Measurements from ENCODE around the gene RPS6KC1. TPM values are rescaled to one million over a fixed set of nuclear protein-coding genes. Genes with fewer than 3 reads are reported as not detected.

Gene RPS6KC1
- total RNA-seq, 2 experiments from 2014 or later = 9.4 to 10.7 TPM

GRCh38 chr1:213119794-213120193, 68.8 kb downstream of the RPS6KC1 start:
- Histone ChIP-seq H3K4me2 (ENCODE audit: low read length) (no peak overlapping the region), H3K9me2 (ENCODE audit: insufficient read depth, low read length) (no peaks in the 10 kb centered on the region), H3K9me3 (ENCODE audit: low read length) (no peaks in the 10 kb centered on the region), H3K79me2 (ENCODE audit: insufficient read depth, low read depth, low read length) (no peaks in the 10 kb centered on the region), H3K36me3 (ENCODE audit: insufficient read depth, low read length) (no peaks in the 10 kb centered on the region), H3K4me1 (ENCODE audit: insufficient read depth, low read length, poor library complexity, severe bottlenecking) (no peaks in the 10 kb centered on the region), H3K27ac (ENCODE audit: low read depth, low read length, poor library complexity, severe bottlenecking) (no peak overlapping the region), H3K4me3 (ENCODE audit: low read depth, low read length, poor library complexity, severe bottlenecking) (no peak overlapping the region), H2AFZ (ENCODE audit: low read length) (no peak overlapping the region), H4K20me1 (ENCODE audit: insufficient read depth, low read length) (peaks cover 5% of the 10 kb centered on the region; the same call in 1 of the 2 replicates)
- intact Hi-C loops (cut with micrococcal nuclease; ENCODE audit: unreplicated experiment) = no loop called here
- BruUV-seq (replicated peaks) = no TSS peak
- TF ChIP-seq EZH2phosphoT487 (IDR thresholded peaks at IDR 0.05; ENCODE audit: borderline replicate concordance, low read depth, low read length) (no peak), CTCF (conservative IDR thresholded peaks at IDR 0.05; ENCODE audit: low read length) (no peak)
- ChIA-PET POLR2A (interaction anchor here (0.6 kb wide), 1 partner anchor 1218 kb away, joined by 3 read pairs; no protein-coding TSS in a partner anchor), CTCF (ENCODE audit: unreplicated experiment) (no interaction called here)
- no peak for DNase-seq (ENCODE audit: low spot score)

DNA sequence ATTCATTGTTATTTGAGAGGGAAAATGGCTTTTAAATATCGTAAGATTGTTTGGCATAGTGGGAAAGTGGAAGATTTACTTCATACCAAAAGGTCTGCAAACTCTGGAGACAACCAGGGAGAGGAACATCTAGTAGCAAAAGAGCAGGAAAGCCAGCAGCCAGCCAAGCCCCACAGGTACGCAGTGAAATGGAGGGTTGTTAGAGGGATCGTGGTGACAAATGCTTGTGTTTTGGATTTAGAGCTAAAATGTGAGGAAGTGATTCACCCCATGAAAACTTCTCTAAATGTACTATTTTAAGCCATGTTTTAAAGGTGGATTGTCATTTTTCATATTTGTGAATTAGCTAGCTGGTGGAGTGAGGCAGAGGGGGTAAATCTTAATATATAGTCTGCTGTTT, 69.3 kb downstream of the RPS6KC1 start:
- H3K36me3 ChIP-seq (ENCODE audit: insufficient read depth, low read length) = no peaks in the 10 kb centered on the region
- no TSS peak for BruUV-seq (replicated peaks)
- no peak overlapping the region for H2AFZ ChIP-seq (ENCODE audit: low read length)
- CTCF ChIA-PET (ENCODE audit: unreplicated experiment) = no interaction called here
- no peaks in the 10 kb centered on the region for H3K9me3 ChIP-seq (ENCODE audit: low read length)
- intact Hi-C loops (cut with micrococcal nuclease; ENCODE audit: unreplicated experiment) = no loop called here
- H3K4me2 ChIP-seq (ENCODE audit: low read length) = no peak overlapping the region
- POLR2A ChIA-PET = no interaction called here
- no peaks in the 10 kb centered on the region for H3K4me1 ChIP-seq (ENCODE audit: insufficient read depth, low read length, poor library complexity, severe bottlenecking)
- H3K4me3 ChIP-seq (ENCODE audit: low read depth, low read length, poor library complexity, severe bottlenecking) = no peak overlapping the region
- no peaks in the 10 kb centered on the region for H3K79me2 ChIP-seq (ENCODE audit: insufficient read depth, low read depth, low read length)
- no peaks in the 10 kb centered on the region for H3K9me2 ChIP-seq (ENCODE audit: insufficient read depth, low read length)
- H4K20me1 ChIP-seq (ENCODE audit: insufficient read depth, low read length) = peaks cover 5% of the 10 kb centered on the region; the same call in 1 of the 2 replicates
- no peak for DNase-seq (ENCODE audit: low spot score)
- TF ChIP-seq EZH2phosphoT487 (IDR thresholded peaks at IDR 0.05; ENCODE audit: borderline replicate concordance, low read depth, low read length) = no peak
- no peak for TF ChIP-seq CTCF (conservative IDR thresholded peaks at IDR 0.05; ENCODE audit: low read length)
- H3K27ac ChIP-seq (ENCODE audit: low read depth, low read length, poor library complexity, severe bottlenecking) = no peak overlapping the region

DNA sequence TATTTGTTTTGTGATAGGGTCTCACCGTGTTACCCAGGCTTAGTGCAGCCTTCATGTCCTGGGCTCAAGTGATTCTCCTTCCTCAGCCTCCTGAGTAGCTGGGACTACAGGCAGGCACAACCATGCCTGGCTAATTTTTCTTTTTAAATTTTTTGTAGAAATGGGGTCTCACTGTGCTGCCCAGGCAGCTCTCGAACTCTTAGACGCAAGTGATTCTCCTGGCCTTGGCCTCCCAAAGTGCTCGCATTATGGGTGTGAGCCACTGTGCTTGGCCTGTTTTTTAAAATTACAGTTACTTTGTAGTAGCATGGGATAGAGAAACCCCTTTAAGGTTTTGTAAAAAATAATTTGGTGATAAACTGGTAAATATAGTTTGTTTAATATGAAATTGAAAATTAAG, 69.9 kb downstream of the RPS6KC1 start:
- Histone ChIP-seq H3K27ac (ENCODE audit: low read depth, low read length, poor library complexity, severe bottlenecking) (no peak overlapping the region), H3K79me2 (ENCODE audit: insufficient read depth, low read depth, low read length) (no peaks in the 10 kb centered on the region), H4K20me1 (ENCODE audit: insufficient read depth, low read length) (peaks cover 5% of the 10 kb centered on the region; the same call in 1 of the 2 replicates), H3K4me3 (ENCODE audit: low read depth, low read length, poor library complexity, severe bottlenecking) (no peak overlapping the region), H2AFZ (ENCODE audit: low read length) (no peak overlapping the region), H3K4me2 (ENCODE audit: low read length) (no peak overlapping the region), H3K9me3 (ENCODE audit: low read length) (no peaks in the 10 kb centered on the region), H3K36me3 (ENCODE audit: insufficient read depth, low read length) (no peaks in the 10 kb centered on the region), H3K4me1 (ENCODE audit: insufficient read depth, low read length, poor library complexity, severe bottlenecking) (no peaks in the 10 kb centered on the region), H3K9me2 (ENCODE audit: insufficient read depth, low read length) (no peaks in the 10 kb centered on the region)
- no TSS peak for BruUV-seq (replicated peaks)
- intact Hi-C loops (cut with micrococcal nuclease; ENCODE audit: unreplicated experiment) = no loop called here
- ChIA-PET CTCF (ENCODE audit: unreplicated experiment) (no interaction called here), POLR2A (no interaction called here)
- DNase-seq (ENCODE audit: low spot score) = no peak
- no peak for TF ChIP-seq CTCF (conservative IDR thresholded peaks at IDR 0.05; ENCODE audit: low read length)
- no peak for TF ChIP-seq EZH2phosphoT487 (IDR thresholded peaks at IDR 0.05; ENCODE audit: borderline replicate concordance, low read depth, low read length)
